GM12873 (cell line): ENCODE data around the gene QPRT.

Experiments used
- TF ChIP-seq, protein P1 (sequence below): IDR thresholded peaks from 2 replicates; pipeline ENCODE4 v1.5.1; 2012; ENCODE audit warnings: low read depth, mild to moderate bottlenecking, moderate library complexity, low read length, control low read depth; ENCODE audit not compliant: insufficient read depth; ENCODE audit errors: missing control alignments

QPRT gene

DNA sequence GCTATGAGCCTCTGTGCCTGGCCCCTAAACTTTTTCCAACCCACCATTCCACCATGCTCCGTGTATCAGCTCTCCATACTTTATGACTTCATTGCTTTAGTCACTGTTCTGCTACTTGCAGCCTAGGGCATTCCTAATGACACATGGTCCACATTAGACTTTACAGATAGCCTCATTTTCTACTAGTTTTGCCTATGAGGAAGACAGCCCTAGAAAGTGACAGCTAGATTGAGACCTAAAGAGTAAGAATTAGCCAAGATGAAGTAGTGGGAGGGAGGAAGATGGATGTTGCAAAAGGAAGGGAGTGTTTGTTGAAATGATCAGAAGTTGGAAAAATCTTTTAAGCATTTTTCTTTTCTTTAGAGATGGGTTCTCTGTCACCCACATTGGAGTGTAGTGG lies 55.8 kb downstream of the QPRT start:
- TF ChIP-seq, protein P1, sequence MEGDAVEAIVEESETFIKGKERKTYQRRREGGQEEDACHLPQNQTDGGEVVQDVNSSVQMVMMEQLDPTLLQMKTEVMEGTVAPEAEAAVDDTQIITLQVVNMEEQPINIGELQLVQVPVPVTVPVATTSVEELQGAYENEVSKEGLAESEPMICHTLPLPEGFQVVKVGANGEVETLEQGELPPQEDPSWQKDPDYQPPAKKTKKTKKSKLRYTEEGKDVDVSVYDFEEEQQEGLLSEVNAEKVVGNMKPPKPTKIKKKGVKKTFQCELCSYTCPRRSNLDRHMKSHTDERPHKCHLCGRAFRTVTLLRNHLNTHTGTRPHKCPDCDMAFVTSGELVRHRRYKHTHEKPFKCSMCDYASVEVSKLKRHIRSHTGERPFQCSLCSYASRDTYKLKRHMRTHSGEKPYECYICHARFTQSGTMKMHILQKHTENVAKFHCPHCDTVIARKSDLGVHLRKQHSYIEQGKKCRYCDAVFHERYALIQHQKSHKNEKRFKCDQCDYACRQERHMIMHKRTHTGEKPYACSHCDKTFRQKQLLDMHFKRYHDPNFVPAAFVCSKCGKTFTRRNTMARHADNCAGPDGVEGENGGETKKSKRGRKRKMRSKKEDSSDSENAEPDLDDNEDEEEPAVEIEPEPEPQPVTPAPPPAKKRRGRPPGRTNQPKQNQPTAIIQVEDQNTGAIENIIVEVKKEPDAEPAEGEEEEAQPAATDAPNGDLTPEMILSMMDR = no peak

DNA sequence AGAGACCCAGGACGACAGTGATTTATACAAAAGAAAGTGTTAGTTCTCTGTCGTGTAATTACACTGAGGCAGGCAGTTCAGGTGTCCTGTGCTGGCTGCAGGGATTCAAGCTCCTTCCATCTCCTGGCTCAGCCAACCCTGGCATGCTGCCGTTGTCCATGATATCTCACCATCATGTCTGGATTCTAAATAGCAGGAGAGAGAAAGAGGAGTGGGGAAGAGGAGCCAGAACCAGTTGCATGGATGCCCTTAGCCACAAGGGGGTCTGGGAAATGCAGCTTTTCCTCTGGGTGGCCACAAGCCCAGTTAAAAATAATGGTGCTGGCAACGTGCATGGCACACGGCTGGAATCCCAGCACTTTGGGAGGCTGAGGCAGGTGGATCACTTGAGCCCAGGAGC lies 57.1 kb downstream of the QPRT start:
- TF ChIP-seq, protein P1 = no peak

DNA sequence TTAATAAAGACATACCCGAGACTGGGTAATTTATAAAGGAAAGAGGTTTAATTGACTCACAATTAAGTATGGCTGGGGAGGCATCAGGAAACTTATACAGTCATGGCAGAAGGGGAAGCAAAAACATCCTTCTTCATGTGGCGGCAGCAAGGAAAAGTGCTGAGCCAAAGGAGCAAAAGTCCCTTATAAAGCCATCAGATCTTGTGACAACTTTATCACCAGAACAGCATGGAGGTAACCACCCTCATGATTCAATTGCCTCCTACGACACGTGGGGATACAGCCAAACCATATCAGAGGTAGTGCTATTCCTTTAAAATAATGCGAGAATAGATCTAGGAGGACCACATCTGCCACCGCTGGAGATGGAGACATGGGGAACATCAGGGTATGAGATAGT lies 57.8 kb downstream of the QPRT start:
- TF ChIP-seq, protein P1 = no peak

DNA sequence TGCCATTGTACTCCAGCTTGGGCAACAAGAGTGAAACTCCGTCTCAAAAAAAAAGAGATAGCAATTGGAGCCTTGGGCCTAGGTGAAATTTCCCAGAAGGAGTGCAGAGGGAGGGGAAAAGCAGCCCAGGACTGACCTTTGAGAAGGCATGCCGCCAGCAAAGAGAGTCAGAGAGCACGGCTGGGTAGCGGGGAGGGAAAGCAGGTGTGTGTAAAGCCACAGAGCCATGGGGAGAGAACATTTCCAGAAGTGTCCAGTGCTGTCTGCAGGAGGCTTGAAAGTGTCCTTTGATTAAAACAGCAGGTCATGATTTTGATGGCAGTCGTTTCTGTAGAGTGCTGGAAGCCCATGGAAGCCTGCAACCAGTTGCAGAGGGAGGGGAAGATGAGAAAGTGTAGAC lies 58.7 kb downstream of the QPRT start:
- TF ChIP-seq, protein P1 = no peak

DNA sequence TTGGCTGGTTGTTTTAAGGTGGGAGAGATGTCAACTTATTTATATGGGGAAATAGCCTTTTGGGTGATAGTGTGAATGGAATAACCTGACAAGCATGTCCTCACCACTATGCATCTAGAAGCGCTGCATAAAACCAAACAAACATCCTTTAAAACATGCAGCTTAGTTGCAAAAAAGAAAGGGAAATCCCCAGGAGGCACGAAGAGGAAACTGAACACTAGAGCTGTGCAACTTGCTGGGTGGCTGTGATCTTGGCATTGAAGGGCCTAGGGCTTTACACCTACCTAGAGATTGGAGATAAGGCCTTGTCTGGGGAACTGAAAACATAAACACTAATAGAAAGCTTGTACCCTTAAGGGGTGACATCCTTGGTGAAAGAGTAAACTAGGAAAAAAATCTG lies 59.5 kb downstream of the QPRT start:
- TF ChIP-seq, protein P1 = no peak

DNA sequence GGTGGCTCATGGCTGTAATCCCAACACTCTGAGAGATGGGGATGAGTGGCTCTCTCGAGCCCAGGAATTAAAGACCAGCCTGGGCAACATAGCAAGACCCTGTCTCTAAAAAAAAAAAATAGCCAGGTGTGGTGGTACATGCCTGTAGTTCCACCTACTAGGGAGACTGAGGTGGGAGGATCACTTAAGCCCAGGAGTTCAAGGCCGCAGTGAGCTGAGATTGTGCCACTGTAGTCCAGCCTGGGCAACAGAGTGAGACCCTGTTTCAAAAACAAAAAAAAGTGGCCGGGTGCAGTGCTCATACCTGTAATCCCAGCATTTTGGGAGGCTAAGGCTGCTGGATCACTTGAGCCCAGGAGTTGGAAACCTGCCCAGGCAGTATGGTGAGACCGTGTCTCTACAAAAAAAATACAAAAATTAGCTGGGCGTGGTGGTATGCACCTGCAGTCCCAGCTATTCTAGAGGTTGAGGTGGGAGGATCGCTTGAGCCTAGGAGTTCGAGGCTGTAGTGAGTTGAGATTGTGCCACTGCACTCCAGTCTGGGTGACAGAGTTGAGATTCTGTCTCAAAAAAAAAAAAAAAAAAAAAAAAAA lies 63.8 kb downstream of the QPRT start:
- TF ChIP-seq, protein P1 = no peak

DNA sequence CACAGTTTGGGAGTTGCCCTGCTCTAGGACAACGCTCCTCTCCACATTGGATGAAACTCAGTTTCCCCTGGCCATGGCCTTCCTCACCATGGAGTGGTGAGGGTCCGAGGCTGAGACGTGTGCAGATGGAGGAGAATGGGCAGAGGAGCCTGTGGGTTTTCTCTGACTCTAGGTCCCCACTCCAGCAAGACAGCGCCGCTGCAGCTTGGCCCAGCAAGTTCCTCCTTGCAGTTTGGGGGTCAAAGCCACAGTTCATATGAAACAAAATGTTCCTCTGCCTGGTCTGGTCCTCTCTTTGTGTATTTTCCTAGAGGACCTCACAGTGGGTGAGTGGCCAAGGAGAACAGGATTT lies 64.5 kb downstream of the QPRT start:
- TF ChIP-seq, protein P1 = no peak
